Muscle layer of colon (tissue), 2 donors: Measurements from ENCODE around the gene HSBP1.

ENCODE experiments used
- H3K27ac ChIP-seq: one replicate; pipeline ENCODE4 v1.7.0; 2013; ENCODE audit warnings: low read depth, mild to moderate bottlenecking, low read length, moderate library complexity
- H3K27me3 ChIP-seq, 2 donors: one replicate each; pipeline ENCODE4 v1.7.0; 2013; ENCODE audit warnings: low read length in 2 of 2, mild to moderate bottlenecking in 2 of 2; ENCODE audit not compliant: insufficient read depth in 2 of 2, control insufficient read depth in 1 of 2
- H3K36me3 ChIP-seq: one replicate; pipeline ENCODE4 v1.7.0; 2013; ENCODE audit warnings: mild to moderate bottlenecking, low read length; ENCODE audit not compliant: insufficient read depth
- H3K4me1 ChIP-seq: one replicate; pipeline ENCODE4 v1.7.0; 2013; ENCODE audit warnings: mild to moderate bottlenecking, low read length; ENCODE audit not compliant: insufficient read depth
- H3K4me3 ChIP-seq, 2 donors: one replicate each; pipeline ENCODE4 v1.7.0; 2013; ENCODE audit warnings: low read length in 2 of 2, low read depth in 1 of 2, mild to moderate bottlenecking in 1 of 2, moderate library complexity in 1 of 2
- H3K9ac ChIP-seq: one replicate; pipeline ENCODE4 v1.7.0; 2013; ENCODE audit warnings: low read length
- H3K9me3 ChIP-seq: one replicate; pipeline ENCODE4 v1.7.0; 2013; ENCODE audit warnings: mild to moderate bottlenecking, low read length
- donor health status: abdominal sarcoma.
- donor health status: Adenocarcinoma of cecum.

The HSBP1 gene

GRCh38 chr16:83856792-83857191, 49.0 kb downstream of the HSBP1 start:
- Histone ChIP-seq H3K27me3 (no peaks in the 10 kb centered on the region), H3K9me3 (no peaks in the 10 kb centered on the region), H3K4me3 (no peak overlapping the region), H3K9ac (no peak overlapping the region), H3K27ac (no peak overlapping the region), H3K36me3 (no peaks in the 10 kb centered on the region), H3K4me1 (no peaks in the 10 kb centered on the region)

- no peak overlapping the region for H3K9ac ChIP-seq
- H3K27me3 ChIP-seq, result no peaks in the 10 kb centered on the region
- H3K4me3 ChIP-seq, result no peak overlapping the region
- H3K27ac ChIP-seq, result no peak overlapping the region
- no peaks in the 10 kb centered on the region for H3K9me3 ChIP-seq
- no peaks in the 10 kb centered on the region for H3K36me3 ChIP-seq
- H3K4me1 ChIP-seq, result no peaks in the 10 kb centered on the region
Measured at GRCh38 chr16:83859265-83859664, 51.5 kb downstream of the HSBP1 start.

GRCh38 chr16:83862661-83863060, 54.9 kb downstream of the HSBP1 start:
- H3K9ac ChIP-seq, result no peak overlapping the region
- H3K4me1 ChIP-seq, result no peaks in the 10 kb centered on the region
- H3K27ac ChIP-seq, result no peak overlapping the region
- no peak overlapping the region for H3K4me3 ChIP-seq
- no peaks in the 10 kb centered on the region for H3K36me3 ChIP-seq
- no peaks in the 10 kb centered on the region for H3K27me3 ChIP-seq
- H3K9me3 ChIP-seq, result no peaks in the 10 kb centered on the region

GRCh38 chr16:83863682-83864081, 55.9 kb downstream of the HSBP1 start:
- Histone ChIP-seq H3K27me3 (no peaks in the 10 kb centered on the region), H3K9me3 (no peaks in the 10 kb centered on the region), H3K36me3 (no peaks in the 10 kb centered on the region), H3K4me3 (no peak overlapping the region), H3K9ac (no peak overlapping the region), H3K27ac (no peak overlapping the region), H3K4me1 (no peaks in the 10 kb centered on the region)
